HUES64 (cell line): ENCODE data around the gene FANCI.
"Not testable (repeated sequence)": the region's sequence is repeated elsewhere in the genome, so short reads cannot be mapped to it uniquely, and the experiment has no call there.

Source experiments
- H3K27ac ChIP-seq: 2 replicates; pipeline ENCODE4 v1.7.0; 2013; ENCODE audit warnings: low read depth, low read length, inconsistent platforms
- H3K27me3 ChIP-seq: 2 replicates; pipeline ENCODE4 v1.6.1; 2013; ENCODE audit warnings: mild to moderate bottlenecking, low read length; ENCODE audit not compliant: insufficient read depth
- H3K36me3 ChIP-seq: 2 replicates; pipeline ENCODE4 v1.6.1; 2013; ENCODE audit warnings: mild to moderate bottlenecking, low read length; ENCODE audit not compliant: insufficient read depth
- H3K4me1 ChIP-seq: 2 replicates; pipeline ENCODE4 v1.6.1; 2013; ENCODE audit warnings: mild to moderate bottlenecking, low read length, moderate library complexity; ENCODE audit not compliant: insufficient read depth
- H3K4me3 ChIP-seq: 2 replicates; pipeline ENCODE4 v1.5.1; 2013; ENCODE audit warnings: mild to moderate bottlenecking, low read length, moderate library complexity
- H3K9ac ChIP-seq: 2 replicates; pipeline ENCODE4 v1.6.1; 2013; ENCODE audit warnings: mild to moderate bottlenecking, low read depth, low read length
- H3K9me3 ChIP-seq: 2 replicates; pipeline ENCODE4 v1.6.1; 2013; ENCODE audit warnings: low read depth, low read length; ENCODE audit not compliant: insufficient read depth
- WGBS: fragments of 150-250, 120-280 bp; methylation state at CpG from one replicate; pipeline ENCODE4 v1.1.7; 2013; ENCODE audit warnings: missing lambda C conversion rate; 5-methylcytosine and 5-hydroxymethylcytosine counted together

Gene FANCI

GRCh38 chr15:89225588-89225987 lies 18.2 kb upstream of the FANCI start:
- H3K4me1 ChIP-seq, result no peaks in the 10 kb centered on the region
- H3K4me3 ChIP-seq, result no peak overlapping the region
- no peaks in the 10 kb centered on the region for H3K27me3 ChIP-seq
- 97% methylated on average over 2 of the region's 5 CpGs for WGBS
- H3K9me3 ChIP-seq, result no peaks in the 10 kb centered on the region
- H3K36me3 ChIP-seq, result no peaks in the 10 kb centered on the region
- no peak overlapping the region for H3K9ac ChIP-seq
- H3K27ac ChIP-seq, result no peak overlapping the region

GRCh38 chr15:89226359-89227221 lies 17.2 kb upstream of the FANCI start:
- Histone ChIP-seq H3K9ac (no peak overlapping the region), H3K4me3 (no peak overlapping the region), H3K27me3 (no peaks in the 10 kb centered on the region), H3K27ac (no peak overlapping the region), H3K4me1 (no peaks in the 10 kb centered on the region), H3K36me3 (no peaks in the 10 kb centered on the region), H3K9me3 (no peaks in the 10 kb centered on the region)
- 86% methylated on average over 14 of the region's 14 CpGs for WGBS

GRCh38 chr15:89227425-89227824 lies 16.4 kb upstream of the FANCI start:
- no peaks in the 10 kb centered on the region for H3K4me1 ChIP-seq
- H3K9ac ChIP-seq, result no peak overlapping the region
- no peaks in the 10 kb centered on the region for H3K9me3 ChIP-seq
- WGBS, result 70% methylated on average over 7 of the region's 7 CpGs
- no peak overlapping the region for H3K27ac ChIP-seq
- H3K4me3 ChIP-seq, result no peak overlapping the region
- H3K36me3 ChIP-seq, result no peaks in the 10 kb centered on the region
- no peaks in the 10 kb centered on the region for H3K27me3 ChIP-seq

- 78% methylated on average over 4 of the region's 5 CpGs for WGBS
- Histone ChIP-seq H3K4me3 (no peak overlapping the region), H3K9me3 (no peaks in the 10 kb centered on the region), H3K4me1 (no peaks in the 10 kb centered on the region), H3K27ac (no peak overlapping the region), H3K36me3 (no peaks in the 10 kb centered on the region), H3K27me3 (no peaks in the 10 kb centered on the region), H3K9ac (no peak overlapping the region)
Measured at GRCh38 chr15:89230277-89230676, 13.5 kb upstream of the FANCI start.

- H3K9me3 ChIP-seq, result no peaks in the 10 kb centered on the region
- no peak overlapping the region for H3K4me3 ChIP-seq
- H3K27ac ChIP-seq, result no peak overlapping the region
- no peaks in the 10 kb centered on the region for H3K4me1 ChIP-seq
- H3K36me3 ChIP-seq, result no peaks in the 10 kb centered on the region
- no peaks in the 10 kb centered on the region for H3K27me3 ChIP-seq
- no peak overlapping the region for H3K9ac ChIP-seq
Measured at GRCh38 chr15:89231832-89232231, 11.9 kb upstream of the FANCI start.

- WGBS, result 92% methylated on average over 12 of the region's 12 CpGs
- not testable (repeated sequence) for H3K27me3 ChIP-seq
Measured at GRCh38 chr15:89239883-89240810, 3.6 kb upstream of the FANCI start.

GRCh38 chr15:89243046-89243690 lies 611 bp upstream of the FANCI start:
- Histone ChIP-seq H3K4me3 (peak overlapping the region; percentile 73), H3K27me3 (no peaks in the 10 kb centered on the region), H3K4me1 (no peaks in the 10 kb centered on the region), H3K9ac (peak overlapping the region; percentile 45), H3K27ac (no peak overlapping the region), H3K9me3 (no peaks in the 10 kb centered on the region), H3K36me3 (peaks cover 20% of the 10 kb centered on the region)
- WGBS, result 78% methylated on average over 20 of the region's 20 CpGs

More at GRCh38 chr15:89239883-89240810, 3.6 kb upstream of the FANCI start:
- H3K9me3 ChIP-seq, H3K9ac ChIP-seq, H3K4me3 ChIP-seq, H3K27ac ChIP-seq, H3K4me1 ChIP-seq, H3K36me3 ChIP-seq: not testable (repeated sequence)

- no peaks in the 10 kb centered on the region for H3K4me1 ChIP-seq
- no peaks in the 10 kb centered on the region for H3K27me3 ChIP-seq
- peak overlapping the region; percentile 86 for H3K9ac ChIP-seq
- H3K4me3 ChIP-seq, result peak overlapping the region; percentile 73
- peaks cover 33% of the 10 kb centered on the region for H3K36me3 ChIP-seq
- peaks cover 10% of the 10 kb centered on the region for H3K9me3 ChIP-seq
- no peak overlapping the region for H3K27ac ChIP-seq
- under 1% methylated on average over 6 of the region's 6 CpGs for WGBS
Measured at GRCh38 chr15:89244574-89244903, 760 bp downstream of the FANCI start.

GRCh38 chr15:89247446-89247845 lies 3.7 kb downstream of the FANCI start:
- Histone ChIP-seq H3K9ac (no peak overlapping the region), H3K36me3 (peaks cover 59% of the 10 kb centered on the region)
- WGBS, result 75% methylated on average over 1 of the region's 2 CpGs

GRCh38 chr15:89248584-89248983 lies 4.8 kb downstream of the FANCI start:
- H3K27ac ChIP-seq, result no peak overlapping the region
- peaks cover 15% of the 10 kb centered on the region for H3K9me3 ChIP-seq
- H3K4me3 ChIP-seq, result no peak overlapping the region
- H3K9ac ChIP-seq, result no peak overlapping the region
- peaks cover 69% of the 10 kb centered on the region for H3K36me3 ChIP-seq
- H3K27me3 ChIP-seq, result no peaks in the 10 kb centered on the region
- no peaks in the 10 kb centered on the region for H3K4me1 ChIP-seq
- 97% methylated on average over 1 of the region's 2 CpGs for WGBS

More at GRCh38 chr15:89247446-89247845, 3.7 kb downstream of the FANCI start:
- Histone ChIP-seq H3K27me3 (no peaks in the 10 kb centered on the region), H3K4me3 (no peak overlapping the region), H3K27ac (no peak overlapping the region), H3K4me1 (no peaks in the 10 kb centered on the region), H3K9me3 (peaks cover 15% of the 10 kb centered on the region)

- H3K36me3 ChIP-seq, result peaks cover 85% of the 10 kb centered on the region
- not testable (repeated sequence) for H3K27ac ChIP-seq
Measured at GRCh38 chr15:89250142-89250541, 6.4 kb downstream of the FANCI start.

More at GRCh38 chr15:89250142-89250541, 6.4 kb downstream of the FANCI start:
- H3K27me3 ChIP-seq, H3K4me1 ChIP-seq, H3K4me3 ChIP-seq, H3K9ac ChIP-seq: not testable (repeated sequence)
- 100% methylated on average over 3 of the region's 5 CpGs for WGBS
- H3K9me3 ChIP-seq, result peaks cover 15% of the 10 kb centered on the region
